ENCODE measurements around the gene NOTCH4.
A peak's percentile ranks its signal among the peaks of the same experiment; 100 is the strongest.
"Not testable (repeated sequence)": the region's sequence is repeated elsewhere in the genome, so short reads cannot be mapped to it uniquely, and the experiment has no call there.

The NOTCH4 gene

GRCh38 chr6:32189742-32190053, 34.2 kb downstream of the NOTCH4 start:
- Histone ChIP-seq H3K4me1 (ENCODE audit: low read length) (peaks cover 55% of the 10 kb centered on the region), H3K27ac (ENCODE audit: low read length) (peak overlapping the region; percentile 74), H3K27me3 (ENCODE audit: low read depth, low read length) (no peaks in the 10 kb centered on the region), H3K9ac (ENCODE audit: low read length) (peak overlapping the region; percentile 90), H3K36me3 (replicated peaks; ENCODE audit: low read depth, low read length) (peaks cover 18% of the 10 kb centered on the region), H3K4me3 (ENCODE audit: low read length) (peak overlapping the region; percentile 93), H3K9me3 (ENCODE audit: insufficient read depth, low read length) (no peaks in the 10 kb centered on the region), H3K79me2 (ENCODE audit: low read length) (peaks cover 48% of the 10 kb centered on the region), H2AFZ (ENCODE audit: low read depth, low read length) (no peak overlapping the region), H4K20me1 (ENCODE audit: insufficient read depth, low read length) (no peaks in the 10 kb centered on the region), H3K4me2 (ENCODE audit: low read length) (peak overlapping the region; percentile 93)
- TF ChIP-seq EZH2phosphoT487 (IDR thresholded peaks at IDR 0.05; ENCODE audit: low read depth), result no peak
- TF ChIP-seq CTCF (IDR thresholded peaks at IDR 0.05; ENCODE audit: low read depth, low read length), result no peak

- TF ChIP-seq CTCF (IDR thresholded peaks at IDR 0.05; ENCODE audit: low read depth, low read length) (no peak), EZH2phosphoT487 (IDR thresholded peaks at IDR 0.05; ENCODE audit: low read depth) (no peak)
- H3K4me1 ChIP-seq (ENCODE audit: low read length), result peaks cover 51% of the 10 kb centered on the region
- no peaks in the 10 kb centered on the region for H3K9me3 ChIP-seq (ENCODE audit: insufficient read depth, low read length)
- H3K36me3 ChIP-seq (replicated peaks; ENCODE audit: low read depth, low read length), result peaks cover 18% of the 10 kb centered on the region
- no peaks in the 10 kb centered on the region for H3K27me3 ChIP-seq (ENCODE audit: low read depth, low read length)
- H3K79me2 ChIP-seq (ENCODE audit: low read length), result peaks cover 50% of the 10 kb centered on the region
- no peak overlapping the region for H2AFZ ChIP-seq (ENCODE audit: low read depth, low read length)
- H4K20me1 ChIP-seq (ENCODE audit: insufficient read depth, low read length), result no peaks in the 10 kb centered on the region
- H3K4me2 ChIP-seq (ENCODE audit: low read length), result peak overlapping the region; percentile 93
- peak overlapping the region; percentile 90 for H3K9ac ChIP-seq (ENCODE audit: low read length)
- H3K4me3 ChIP-seq (ENCODE audit: low read length), result peak overlapping the region; percentile 93
- peak overlapping the region; percentile 74 for H3K27ac ChIP-seq (ENCODE audit: low read length)
Measured at GRCh38 chr6:32189069-32189741, 34.7 kb downstream of the NOTCH4 start.

- no peak overlapping the region for H2AFZ ChIP-seq (ENCODE audit: low read depth, low read length)
- peaks cover 51% of the 10 kb centered on the region for H3K79me2 ChIP-seq (ENCODE audit: low read length)
- no peaks in the 10 kb centered on the region for H3K27me3 ChIP-seq (ENCODE audit: low read depth, low read length)
- H3K9me3 ChIP-seq (ENCODE audit: insufficient read depth, low read length), result no peaks in the 10 kb centered on the region
- H3K27ac ChIP-seq (ENCODE audit: low read length), result peak overlapping the region; percentile 74
- H3K4me1 ChIP-seq (ENCODE audit: low read length), result peaks cover 48% of the 10 kb centered on the region
- no peaks in the 10 kb centered on the region for H4K20me1 ChIP-seq (ENCODE audit: insufficient read depth, low read length)
- H3K4me2 ChIP-seq (ENCODE audit: low read length), result peak overlapping the region; percentile 93
- H3K4me3 ChIP-seq (ENCODE audit: low read length), result peak overlapping the region; percentile 93
- peaks cover 20% of the 10 kb centered on the region for H3K36me3 ChIP-seq (replicated peaks; ENCODE audit: low read depth, low read length)
- peak overlapping the region; percentile 90 for H3K9ac ChIP-seq (ENCODE audit: low read length)
- no peak for TF ChIP-seq CTCF (IDR thresholded peaks at IDR 0.05; ENCODE audit: low read depth, low read length)
- no peak for TF ChIP-seq EZH2phosphoT487 (IDR thresholded peaks at IDR 0.05; ENCODE audit: low read depth)
Measured at GRCh38 chr6:32188381-32189068, 35.3 kb downstream of the NOTCH4 start.

- H3K36me3 ChIP-seq (replicated peaks; ENCODE audit: low read depth, low read length), result peaks cover 26% of the 10 kb centered on the region
- H3K79me2 ChIP-seq (ENCODE audit: low read length), result peaks cover 51% of the 10 kb centered on the region
- not testable (repeated sequence) for H3K27me3 ChIP-seq (ENCODE audit: low read depth, low read length); H3K4me3 ChIP-seq (ENCODE audit: low read length); H4K20me1 ChIP-seq (ENCODE audit: insufficient read depth, low read length); H2AFZ ChIP-seq (ENCODE audit: low read depth, low read length); H3K9me3 ChIP-seq (ENCODE audit: insufficient read depth, low read length); H3K9ac ChIP-seq (ENCODE audit: low read length)
- peak overlapping the region; percentile 44; the same call in 1 of the 2 replicates for H3K4me2 ChIP-seq (ENCODE audit: low read length)
- peak overlapping the region; percentile 76 for H3K27ac ChIP-seq (ENCODE audit: low read length)
- peaks cover 43% of the 10 kb centered on the region for H3K4me1 ChIP-seq (ENCODE audit: low read length)
Measured at GRCh38 chr6:32187725-32188380, 36.0 kb downstream of the NOTCH4 start.
